ENCODE measurements around the gene C11orf68.

C11orf68 gene

GRCh38 chr11:65900125-65900898, 18.6 kb downstream of the C11orf68 start, which contains the start of gene FOSL1:
Gene FOSL1, minus strand, starts transcription at chr11:65900388. Its CDS starts 49 bp downstream, at chr11:65900339.
- peak within 1 kb of the TSS; percentile 96 for H3K4me3 ChIP-seq (ENCODE audit: low read length)
- peak; percentile 97 for DNase-seq (ENCODE audit: low read depth)
- no peak for TF ChIP-seq CTCF (conservative IDR thresholded peaks at IDR 0.05; ENCODE audit: low read length)

GRCh38 chr11:65899356-65900124, 19.3 kb downstream of the C11orf68 start:
- DNase-seq (ENCODE audit: low read depth), result peak; percentile 79
- H3K4me3 ChIP-seq (ENCODE audit: low read length), result peak overlapping the region; percentile 96

GRCh38 chr11:65898656-65899355, 20.1 kb downstream of the C11orf68 start:
- peak; percentile 62 for DNase-seq (ENCODE audit: low read depth)
- no peak for TF ChIP-seq CTCF (conservative IDR thresholded peaks at IDR 0.05; ENCODE audit: low read length)
- H3K4me3 ChIP-seq (ENCODE audit: low read length), result peak overlapping the region; percentile 96

More at GRCh38 chr11:65899356-65900124, 19.3 kb downstream of the C11orf68 start:
- no peak for TF ChIP-seq CTCF (conservative IDR thresholded peaks at IDR 0.05; ENCODE audit: low read length)

- no peak for TF ChIP-seq CTCF (conservative IDR thresholded peaks at IDR 0.05; ENCODE audit: low read length)
- peak overlapping the region; percentile 20; the same call in 1 of the 2 replicates for H3K4me3 ChIP-seq (ENCODE audit: low read length)
- no peak for DNase-seq (ENCODE audit: low read depth)
Observed at GRCh38 chr11:65897020-65897471, 21.8 kb downstream of the C11orf68 start.

- no peak for DNase-seq (ENCODE audit: low read depth)
- H3K4me3 ChIP-seq (ENCODE audit: low read length), result peak overlapping the region; percentile 20; the same call in 1 of the 2 replicates
- no peak for TF ChIP-seq CTCF (conservative IDR thresholded peaks at IDR 0.05; ENCODE audit: low read length)
Observed at GRCh38 chr11:65896034-65896999, 22.5 kb downstream of the C11orf68 start.

GRCh38 chr11:65895482-65895981, 23.3 kb downstream of the C11orf68 start:
- no peak for DNase-seq (ENCODE audit: low read depth)
- H3K4me3 ChIP-seq (ENCODE audit: low read length), result no peak overlapping the region
- TF ChIP-seq CTCF (conservative IDR thresholded peaks at IDR 0.05; ENCODE audit: low read length), result no peak

Measured in AG10803 (cell line).